GM21825 (cell line): ENCODE results near the gene INTS2.
"Not testable (repeated sequence)": the region's sequence is repeated elsewhere in the genome, so short reads cannot be mapped to it uniquely, and the experiment has no call there.

Experiments
- ATAC-seq: cut with Tn5 transposase; IDR thresholded peaks from one replicate; pipeline ENCODE4 v1.9.1; 2021; ENCODE audit warnings: mild to moderate bottlenecking, moderate library complexity; ENCODE audit not compliant: unreplicated experiment

INTS2 gene

GRCh38 chr17:61848896-61849295 lies 78.9 kb downstream of the INTS2 start:
- no peak for ATAC-seq

- no peak for ATAC-seq
Measured at GRCh38 chr17:61848247-61848646, 79.5 kb downstream of the INTS2 start.

- ATAC-seq, result no peak
Measured at GRCh38 chr17:61847659-61848058, 80.1 kb downstream of the INTS2 start.

GRCh38 chr17:61846761-61847375 lies 80.9 kb downstream of the INTS2 start:
- ATAC-seq, result no peak

- no peak for ATAC-seq
Measured at GRCh38 chr17:61846088-61846487, 81.7 kb downstream of the INTS2 start.

- no peak for ATAC-seq
Measured at GRCh38 chr17:61843435-61843834, 84.3 kb downstream of the INTS2 start.

GRCh38 chr17:61842899-61843298 lies 84.9 kb downstream of the INTS2 start:
- ATAC-seq, result no peak

- ATAC-seq, result no peak
Measured at GRCh38 chr17:61839300-61839786, 88.4 kb downstream of the INTS2 start.

- ATAC-seq, result no peak
Measured at GRCh38 chr17:61837175-61838051, 90.4 kb downstream of the INTS2 start.

- no peak for ATAC-seq
Measured at GRCh38 chr17:61836266-61837174, 91.3 kb downstream of the INTS2 start.

GRCh38 chr17:61835606-61836005 lies 92.2 kb downstream of the INTS2 start:
- ATAC-seq, result no peak

- ATAC-seq, result no peak
Measured at GRCh38 chr17:61834610-61835009, 93.2 kb downstream of the INTS2 start.

GRCh38 chr17:61833536-61834193 lies 94.1 kb downstream of the INTS2 start:
- ATAC-seq, result no peak

GRCh38 chr17:61832463-61832862 lies 95.3 kb downstream of the INTS2 start:
- ATAC-seq, result no peak

- ATAC-seq, result no peak
Measured at GRCh38 chr17:61831099-61831498, 96.7 kb downstream of the INTS2 start.

- no peak for ATAC-seq
Measured at GRCh38 chr17:61828694-61829093, 99.1 kb downstream of the INTS2 start.

GRCh38 chr17:61827649-61828395 lies 100.0 kb downstream of the INTS2 start:
- no peak for ATAC-seq

- ATAC-seq, result not testable (repeated sequence)
Measured at GRCh38 chr17:61826866-61827265, 100.9 kb downstream of the INTS2 start.

- not testable (repeated sequence) for ATAC-seq
Measured at GRCh38 chr17:61826198-61826597, 101.6 kb downstream of the INTS2 start.
